NK-92 treated with Interleukin-12 subunit alpha and Interleukin-12 subunit beta, amount 100 ng/mL, for 24 hours (cell line): Measurements from ENCODE around the gene IL27RA.

Source experiments
- DNase-seq: peaks from one replicate; lab custom pipeline; 2025; lab: John Stamatoyannopoulos, UW

The IL27RA gene

DNA sequence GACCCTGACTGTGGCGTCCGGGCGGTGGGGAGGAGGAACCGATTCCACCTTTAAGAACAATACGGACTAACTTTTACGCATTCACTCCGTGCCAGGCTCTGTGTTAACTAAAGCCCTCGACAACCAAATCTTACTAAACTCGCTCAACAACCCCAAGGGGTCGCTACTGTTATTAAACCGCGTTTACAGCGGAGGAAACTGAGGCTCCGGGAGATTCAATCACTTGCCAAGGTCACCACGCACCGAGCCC lies 57.8 kb downstream of the IL27RA start:
- DNase-seq = no peak

DNA sequence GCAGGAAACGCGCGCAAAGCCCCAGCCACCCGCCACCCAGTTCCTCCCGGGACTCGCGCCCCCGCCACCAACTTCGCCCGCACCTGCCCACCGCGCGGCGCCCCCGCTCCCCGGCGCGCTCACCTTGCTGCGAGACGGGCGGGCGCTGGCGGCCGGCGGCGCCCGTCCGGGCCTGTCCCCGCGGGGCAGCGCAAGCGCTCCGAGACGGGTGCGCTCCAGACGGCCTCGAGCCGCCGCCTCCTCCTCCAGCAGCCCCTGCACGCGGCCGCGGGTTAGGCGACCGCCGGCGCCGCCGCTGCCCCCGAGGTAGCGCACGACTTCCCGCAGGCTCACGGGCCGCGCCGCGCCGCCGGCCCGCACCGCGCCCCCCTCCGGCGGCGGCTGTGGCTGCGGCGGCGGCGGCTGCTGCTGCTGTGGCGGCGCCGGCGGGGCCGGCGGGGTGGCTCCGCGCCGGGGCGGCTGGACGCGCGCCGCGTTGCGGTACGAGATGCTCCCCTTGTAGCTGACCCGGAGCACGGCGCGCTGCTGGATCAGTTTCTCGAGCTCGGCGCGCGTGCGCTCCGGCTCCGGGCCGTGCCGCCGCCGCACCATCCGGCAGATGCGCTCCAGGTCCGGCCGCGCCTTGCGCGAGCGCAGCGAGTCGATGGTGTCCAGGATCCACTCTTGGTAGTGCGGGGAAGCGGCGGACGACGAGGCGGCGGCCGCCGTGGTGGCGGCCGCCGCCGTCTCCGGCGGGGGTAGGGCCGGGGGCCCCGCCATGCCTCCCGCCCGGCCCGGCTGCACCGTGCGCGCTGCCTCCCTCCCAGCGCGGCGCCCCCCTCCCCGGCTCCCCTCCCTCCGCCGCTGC lies 58.3 kb downstream of the IL27RA start:
- DNase-seq = no peak

DNA sequence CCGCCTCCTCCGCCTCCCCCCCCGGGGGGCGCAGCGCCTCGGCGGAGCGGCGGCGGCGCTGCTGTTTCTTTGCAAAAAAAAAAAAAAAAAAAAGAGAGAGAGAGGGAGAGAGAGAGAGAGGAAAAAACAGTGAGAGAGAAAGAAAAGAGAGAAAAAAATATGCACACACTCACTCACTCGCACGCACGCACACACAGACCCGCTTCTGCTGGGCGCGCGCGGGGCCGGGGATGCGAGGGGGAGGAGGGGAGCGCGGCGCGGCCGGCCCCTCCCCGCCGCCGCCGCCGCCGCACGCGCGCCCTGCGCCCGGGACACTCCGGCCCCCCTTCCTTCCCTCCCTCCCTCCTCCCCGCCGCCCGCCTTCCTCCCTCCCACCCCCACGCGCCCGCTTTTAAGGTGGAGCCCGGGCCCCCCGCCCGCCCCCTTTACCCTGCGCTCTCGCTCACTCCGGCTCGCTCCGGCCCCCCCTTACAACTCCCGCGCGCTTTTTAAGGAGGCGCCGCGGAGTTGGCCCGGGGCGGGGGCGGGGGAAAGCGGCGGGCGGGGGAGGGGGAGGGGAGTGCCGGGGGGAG lies 59.0 kb downstream of the IL27RA start, which contains the start of gene SAMD1:
TSS of gene SAMD1 (minus strand) at position 243 of the 572 bp plus-strand sequence.
- peak; percentile 68 for DNase-seq

DNA sequence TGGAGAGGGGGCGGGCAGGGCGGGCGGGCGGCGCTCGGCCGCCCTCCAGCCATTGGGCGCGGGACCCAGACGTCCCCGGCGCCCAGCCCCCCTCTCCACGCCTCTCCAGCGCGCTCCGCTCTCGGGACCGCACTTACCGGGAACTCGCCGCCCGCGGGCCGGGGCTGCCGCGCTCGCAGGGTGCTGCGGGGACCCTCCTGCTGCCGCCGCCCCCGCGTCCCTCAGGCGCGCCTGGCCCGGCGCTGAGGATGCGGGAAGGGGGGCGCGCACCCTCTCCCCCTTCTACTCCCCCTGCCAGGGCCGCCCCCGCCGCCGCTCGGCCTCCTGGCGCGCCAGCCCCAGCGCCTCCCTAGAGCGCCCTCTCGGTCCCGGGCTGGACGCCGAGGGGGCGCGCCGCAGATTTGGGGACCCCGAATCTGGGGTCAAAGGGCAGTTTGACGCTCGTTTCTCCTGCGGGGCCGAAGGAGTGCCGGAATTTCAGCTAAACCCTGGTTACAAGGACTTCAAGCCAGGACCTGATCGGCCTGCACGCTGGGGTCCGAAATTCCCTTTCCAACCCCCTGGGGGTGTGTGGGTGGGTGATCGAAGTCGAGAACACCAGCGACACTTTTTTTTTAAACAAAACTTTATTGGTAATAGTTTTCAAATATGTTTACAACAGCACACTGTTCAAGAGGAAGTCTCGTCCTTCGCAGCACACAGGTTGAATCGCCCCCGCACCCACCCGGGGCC lies 59.7 kb downstream of the IL27RA start:
- peak; percentile 67 for DNase-seq

DNA sequence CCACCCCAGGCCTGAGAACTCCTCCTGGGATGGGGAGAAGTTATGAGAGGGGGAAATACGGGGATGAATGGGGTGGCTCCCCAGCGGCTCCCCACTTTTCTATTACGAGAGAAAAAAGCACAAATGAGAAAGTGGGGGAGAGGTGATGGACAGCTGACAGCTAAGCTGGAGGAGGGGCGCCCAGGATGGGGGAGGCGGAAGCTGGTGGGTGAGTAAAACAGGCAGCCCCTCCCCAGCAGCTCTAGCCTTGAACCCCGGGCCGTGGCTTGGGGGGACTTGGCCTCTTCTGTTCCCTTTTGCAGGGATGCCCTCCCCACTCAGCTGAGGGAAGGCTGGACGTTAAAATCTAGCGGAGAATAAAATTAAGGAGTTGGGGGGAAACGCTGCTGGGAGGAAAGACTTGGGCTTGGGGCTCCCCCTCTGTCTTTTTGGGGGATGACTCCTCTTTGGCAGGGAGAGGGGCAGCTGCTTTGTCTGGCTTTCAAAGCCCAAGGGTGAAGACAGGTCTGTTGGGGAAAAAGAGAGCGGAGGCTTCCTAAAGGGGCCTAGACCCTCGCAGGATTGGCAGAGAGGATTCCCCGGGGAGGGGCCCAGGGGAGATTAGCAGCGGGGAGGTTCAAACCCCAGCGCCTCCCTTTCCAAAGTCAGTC lies 60.4 kb downstream of the IL27RA start:
- no peak for DNase-seq

DNA sequence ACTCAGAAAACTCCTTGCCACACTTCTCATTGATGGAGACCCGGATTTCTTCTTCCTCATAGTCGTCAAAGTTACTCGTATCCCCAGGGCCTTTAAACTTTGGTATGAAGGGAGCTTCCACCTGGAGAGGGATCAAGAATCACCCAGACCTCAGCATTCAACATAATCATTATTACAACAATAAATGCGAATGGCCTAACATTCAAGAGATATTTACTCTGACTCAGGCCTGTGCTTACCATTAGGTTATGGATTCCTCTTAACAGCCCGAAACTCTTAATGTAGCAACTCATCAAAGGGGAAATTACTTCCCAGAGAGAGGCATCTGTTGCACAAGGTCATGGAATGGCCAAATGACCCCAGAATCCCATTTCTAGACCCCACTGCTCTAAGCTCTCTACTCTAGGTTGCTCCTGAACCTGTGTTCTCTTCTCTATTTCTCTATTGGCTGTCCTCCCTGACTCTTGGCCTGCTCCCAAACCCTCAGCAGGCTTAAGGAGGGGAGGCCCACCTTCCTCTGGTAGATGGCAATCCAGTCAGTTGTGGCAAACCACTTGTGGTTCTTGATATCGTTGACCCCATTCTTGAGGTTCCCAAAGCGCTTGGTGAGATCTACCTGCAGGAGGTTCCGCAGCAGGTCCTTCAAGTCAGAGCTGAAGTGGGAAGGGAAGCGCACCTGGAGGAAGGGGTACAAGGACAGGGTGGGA lies 61.7 kb downstream of the IL27RA start:
- no peak for DNase-seq

DNA sequence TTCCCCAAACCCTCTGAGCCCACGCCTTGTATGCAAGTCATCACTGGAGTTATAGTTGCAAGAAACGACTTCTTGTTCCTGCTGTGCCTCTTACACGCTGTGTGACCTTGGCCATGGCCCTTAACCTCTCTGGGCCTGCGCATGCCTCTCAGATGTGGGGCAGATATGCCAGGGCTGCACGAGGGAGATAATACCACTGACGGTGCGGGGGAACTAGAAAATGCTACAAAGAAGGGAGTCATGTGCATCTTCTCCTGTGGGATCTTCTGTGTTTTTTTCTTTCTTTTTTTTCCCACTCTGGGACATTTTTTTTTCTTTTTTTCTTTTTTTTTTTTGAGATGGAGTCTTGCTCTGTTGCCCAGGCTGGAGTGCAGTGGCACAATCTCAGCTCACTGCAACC lies 63.3 kb downstream of the IL27RA start:
- DNase-seq = no peak

DNA sequence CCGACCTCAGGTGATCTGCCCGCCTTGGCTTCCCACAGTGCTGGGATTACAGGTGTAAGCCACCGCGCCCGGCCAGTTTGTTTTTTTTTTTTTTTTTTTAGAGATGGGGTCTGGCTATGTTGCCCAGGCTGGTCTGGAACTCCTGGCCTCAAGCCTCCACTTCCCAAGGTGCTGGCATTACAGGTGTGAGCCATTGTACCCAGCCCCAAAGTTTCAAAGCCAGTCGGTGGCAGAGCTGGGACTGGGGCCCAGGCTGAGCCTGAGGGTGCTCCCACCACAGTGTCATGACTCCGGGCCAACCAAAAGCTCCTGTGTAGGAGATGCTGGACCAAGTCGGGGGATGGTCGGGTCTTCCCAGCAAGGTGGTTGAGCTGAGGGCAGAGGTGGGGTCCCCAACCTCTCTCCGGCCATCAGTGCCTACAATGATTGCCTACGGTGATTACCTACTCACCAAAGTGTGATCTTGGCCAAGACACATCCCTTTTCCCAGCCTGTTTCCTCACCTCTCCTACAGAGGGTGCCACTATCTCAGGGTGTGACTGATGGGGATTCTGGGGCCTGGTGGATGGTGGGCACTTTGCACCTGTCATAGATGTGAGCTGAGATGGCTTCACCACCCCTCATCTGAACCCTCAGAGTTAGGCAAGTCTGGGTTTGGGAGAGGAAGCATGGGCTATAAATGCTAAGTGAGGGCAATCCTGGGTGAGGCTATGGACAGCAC lies 64.9 kb downstream of the IL27RA start:
- no peak for DNase-seq

DNA sequence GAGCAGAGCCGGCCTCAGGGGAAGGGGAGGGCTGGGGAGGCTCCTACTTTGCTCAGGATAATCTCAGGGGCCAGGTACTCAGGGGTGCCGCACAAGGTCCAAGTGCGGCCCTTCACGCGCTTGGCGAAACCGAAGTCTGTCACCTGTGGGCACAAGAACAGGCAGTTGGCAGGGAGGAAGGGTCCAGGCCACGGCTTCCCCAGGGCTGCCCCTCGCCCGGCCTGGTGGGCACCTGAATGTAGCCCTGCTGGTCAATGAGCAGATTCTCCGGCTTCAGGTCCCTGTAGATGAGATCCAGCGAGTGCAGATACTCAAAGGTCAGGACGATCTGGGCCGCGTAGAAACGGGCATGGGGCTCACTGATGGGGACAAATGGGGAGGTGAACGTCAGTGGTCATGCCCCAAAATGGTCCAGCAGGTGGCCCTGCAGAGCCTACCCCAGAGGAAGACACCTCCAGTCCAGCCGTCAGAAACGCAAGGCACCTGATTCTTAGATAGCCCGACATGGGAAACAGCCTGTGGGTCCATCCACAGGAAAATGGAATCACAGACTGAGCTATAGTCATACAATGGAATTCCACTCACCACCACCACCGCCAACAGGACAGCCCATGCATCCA lies 66.1 kb downstream of the IL27RA start:
- no peak for DNase-seq

DNA sequence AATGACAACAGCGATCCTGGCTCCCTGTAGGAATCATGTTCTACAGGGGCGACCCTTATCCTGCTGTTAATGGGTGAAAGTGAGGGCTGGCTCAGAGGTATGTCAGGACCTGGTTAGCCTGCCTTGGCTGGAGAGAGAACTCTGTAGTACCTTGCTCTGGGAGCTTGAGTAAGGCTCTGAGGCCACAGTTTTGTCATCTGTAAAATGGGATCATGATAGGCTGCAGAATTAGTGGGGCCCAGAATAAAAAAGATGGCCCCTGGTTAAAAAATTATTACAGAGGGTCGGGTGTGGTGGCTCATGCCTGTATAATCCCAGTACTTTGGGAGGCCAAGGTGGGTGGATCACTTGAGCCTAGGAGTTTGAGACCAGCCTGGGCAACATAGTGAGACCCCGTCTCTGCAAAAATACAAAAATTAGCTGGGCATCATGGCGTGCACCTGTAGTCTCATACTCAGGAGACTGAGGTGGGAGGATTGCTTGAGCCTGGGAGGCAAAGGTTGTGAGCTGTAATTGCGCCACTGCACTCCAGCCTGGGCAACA lies 69.5 kb downstream of the IL27RA start:
- DNase-seq = no peak

DNA sequence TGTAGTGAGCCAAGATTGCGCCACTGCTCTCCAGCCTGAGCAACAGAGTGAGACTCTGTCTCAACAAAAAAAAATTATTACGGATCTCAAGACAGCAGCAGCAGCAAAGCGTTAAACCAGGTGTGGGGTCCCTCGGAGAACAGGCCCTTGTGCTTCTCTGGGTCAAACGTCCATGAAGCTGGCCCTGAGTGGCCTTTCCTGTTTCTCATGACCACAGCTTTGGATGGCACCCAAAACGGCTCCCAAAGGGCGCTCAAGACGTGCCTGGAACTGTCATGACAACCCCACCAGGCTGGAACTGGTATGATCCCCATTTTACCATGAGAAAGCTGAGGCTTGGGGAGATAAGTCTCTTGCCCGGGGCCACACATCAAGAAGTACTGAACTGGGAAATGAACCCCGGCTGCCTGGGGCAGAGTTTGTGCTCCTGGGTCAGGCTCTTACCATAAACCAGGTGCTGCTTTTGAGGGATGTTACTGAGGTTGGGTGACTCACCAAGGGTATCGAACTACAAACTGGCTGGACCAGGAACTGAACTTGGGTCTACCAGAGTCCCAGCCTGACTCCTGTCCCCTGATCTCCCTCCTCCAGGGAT lies 70.6 kb downstream of the IL27RA start:
- no peak for DNase-seq

DNA sequence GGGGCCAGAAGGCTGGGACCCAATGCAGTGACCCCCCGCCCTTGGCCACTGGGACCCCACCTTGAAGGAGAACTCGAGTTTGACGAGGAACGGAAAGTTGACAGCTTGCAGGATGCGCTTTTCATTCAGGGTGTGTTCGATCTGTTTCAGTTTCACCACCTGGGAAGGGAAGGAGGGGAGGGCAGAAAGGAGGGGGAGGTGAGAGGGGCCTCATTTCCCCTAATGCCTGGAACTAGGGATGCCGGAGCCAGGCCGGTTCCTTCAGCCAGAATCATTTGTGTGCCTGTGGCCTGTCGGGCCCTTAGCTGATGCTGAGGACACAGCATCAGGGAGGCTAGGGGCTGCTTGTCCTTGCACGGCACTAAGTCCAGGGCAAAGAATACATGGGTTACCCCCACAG lies 71.2 kb downstream of the IL27RA start:
- DNase-seq = no peak
